Right forelimb (tissue), 1 donor: ENCODE data around the gene CLDN7.

Source experiments
- DNase-seq: peaks from one replicate; pipeline ENCODE4 v3.0.0-alpha.2; 2018

CLDN7 gene

GRCh38 chr17:7218166-7218565 is 44.1 kb downstream of the CLDN7 start:
- DNase-seq: peak; percentile 46

- peak; percentile 87 for DNase-seq
These were observed 44.9 kb downstream of the CLDN7 start for GRCh38 chr17:7217113-7217987.

- DNase-seq: peak; percentile 46
These were observed 45.8 kb downstream of the CLDN7 start for GRCh38 chr17:7216242-7217112.

- DNase-seq: peak; percentile 55
These were observed 46.6 kb downstream of the CLDN7 start for GRCh38 chr17:7215652-7216180.

GRCh38 chr17:7215136-7215638 is 47.1 kb downstream of the CLDN7 start:
- DNase-seq: no peak

GRCh38 chr17:7214300-7215135 is 47.8 kb downstream of the CLDN7 start:
- peak; percentile 99 for DNase-seq

- peak; percentile 86 for DNase-seq
These were observed 48.4 kb downstream of the CLDN7 start for GRCh38 chr17:7213895-7214299.

- DNase-seq: no peak
These were observed 50.6 kb downstream of the CLDN7 start for GRCh38 chr17:7211491-7212273.
